ENCODE data around the gene ACSL3. TPM values are rescaled to one million over a fixed set of nuclear protein-coding genes. Genes with fewer than 3 reads are reported as not detected.
"Not testable (repeated sequence)": the region's sequence is repeated elsewhere in the genome, so short reads cannot be mapped to it uniquely, and the experiment has no call there.

ACSL3 gene
- total RNA-seq, 1 donor from 2014 or later, result 106 TPM

DNA sequence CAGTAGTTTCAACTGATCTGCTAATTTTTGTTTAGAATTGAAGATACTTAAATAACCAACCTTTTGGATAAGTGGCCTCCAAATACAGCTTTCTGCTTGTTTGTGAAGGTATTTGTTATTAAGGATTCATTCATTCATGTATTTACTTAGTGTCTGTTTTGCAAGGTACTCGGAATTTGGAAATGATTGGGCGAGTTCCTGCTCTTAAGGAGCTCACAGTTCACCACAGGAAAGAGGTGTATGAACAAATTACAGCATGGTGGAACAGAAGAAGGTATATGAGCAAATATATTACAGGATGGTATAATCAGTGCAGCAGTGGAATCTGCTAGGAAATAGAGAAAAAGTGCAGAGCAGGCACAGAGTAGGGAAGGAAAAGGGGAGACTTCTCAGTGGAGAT lies 4.5 kb downstream of the ACSL3 start:
- Histone ChIP-seq H3K27ac (no peak overlapping the region), H3K9me3 (ENCODE audit: low read depth) (no peaks in the 10 kb centered on the region), H3K4me3 (no peak overlapping the region), H3K36me3 (no peaks in the 10 kb centered on the region), H3K4me1 (peaks cover 46% of the 10 kb centered on the region), H2AFZ (replicated peaks) (no peak overlapping the region), H3K4me2 (no peak overlapping the region), H3K27me3 (no peaks in the 10 kb centered on the region), H4K20me1 (ENCODE audit: low read depth) (peaks cover 89% of the 10 kb centered on the region), H3K79me2 (ENCODE audit: low read depth) (peaks cover 94% of the 10 kb centered on the region), H3F3A (ENCODE audit: low read depth) (peaks cover under 1% of the 10 kb centered on the region), H3K9ac (no peak overlapping the region)
- Mint-ChIP-seq H3K9me3 (peaks cover 9% of the 10 kb centered on the region), H3K36me3 (peaks cover 5% of the 10 kb centered on the region), H3K27ac (no peak overlapping the region), H3K4me1 (peaks cover 10% of the 10 kb centered on the region), H3K4me3 (no peak overlapping the region), H3K27me3 (ENCODE audit: insufficient read depth, low read depth) (no peaks in the 10 kb centered on the region)
- TF ChIP-seq EZH2 (IDR thresholded peaks at IDR 0.05) (no peak), CTCF (IDR thresholded peaks at IDR 0.05) (no peak), EZH2phosphoT487 (IDR thresholded peaks at IDR 0.05) (no peak)
- DNase-seq (ENCODE audit: low spot score), result no peak

DNA sequence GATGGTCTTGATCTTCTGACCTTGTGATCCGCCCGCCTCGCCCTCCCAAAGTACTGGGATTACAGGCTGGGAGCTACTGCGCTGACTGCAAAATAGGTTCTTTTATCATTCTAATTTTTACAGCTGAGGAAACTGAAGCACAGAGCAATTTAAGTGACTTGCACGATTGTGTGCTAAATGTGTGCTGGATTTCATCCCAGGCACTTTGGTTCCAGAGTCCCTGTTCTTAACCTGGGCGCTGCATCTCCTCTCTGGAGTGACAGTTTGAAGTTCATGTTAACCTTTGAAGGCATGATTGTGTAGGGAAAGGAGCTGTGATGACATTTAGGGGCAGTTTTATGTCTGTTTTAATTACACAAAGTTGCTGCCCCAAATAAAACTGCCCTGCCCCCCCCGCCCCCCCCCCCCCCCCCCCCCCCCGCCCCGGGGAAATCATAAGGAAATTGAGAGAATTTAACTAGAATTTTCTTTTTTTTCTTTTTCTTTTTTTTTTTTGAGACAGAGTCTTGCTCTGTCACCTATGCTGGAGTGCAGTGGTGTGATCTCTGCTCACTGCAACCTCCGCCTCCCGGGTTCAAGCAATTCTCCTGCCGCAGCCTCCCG lies 5.6 kb downstream of the ACSL3 start:
- Mint-ChIP-seq H3K4me3 (no peak overlapping the region), H3K36me3 (peaks cover 5% of the 10 kb centered on the region), H3K4me1 (peaks cover 9% of the 10 kb centered on the region), H3K27ac (no peak overlapping the region), H3K9me3 (peaks cover 9% of the 10 kb centered on the region), H3K27me3 (ENCODE audit: insufficient read depth, low read depth) (no peaks in the 10 kb centered on the region)
- Histone ChIP-seq H4K20me1 (ENCODE audit: low read depth) (peaks cover 99% of the 10 kb centered on the region), H2AFZ (replicated peaks) (no peak overlapping the region), H3F3A (ENCODE audit: low read depth) (no peaks in the 10 kb centered on the region), H3K9ac (no peak overlapping the region), H3K4me3 (no peak overlapping the region), H3K4me1 (peaks cover 45% of the 10 kb centered on the region), H3K36me3 (no peaks in the 10 kb centered on the region), H3K4me2 (no peak overlapping the region), H3K27ac (no peak overlapping the region), H3K9me3 (ENCODE audit: low read depth) (no peaks in the 10 kb centered on the region), H3K79me2 (ENCODE audit: low read depth) (peaks cover 100% of the 10 kb centered on the region), H3K27me3 (no peaks in the 10 kb centered on the region)
- TF ChIP-seq EZH2 (IDR thresholded peaks at IDR 0.05) (no peak), CTCF (IDR thresholded peaks at IDR 0.05) (no peak)
- DNase-seq (ENCODE audit: low spot score), result no peak

GRCh38 chr2:222868560-222869251 lies 7.9 kb downstream of the ACSL3 start:
- Histone ChIP-seq H3K79me2 (ENCODE audit: low read depth) (peaks cover 100% of the 10 kb centered on the region), H4K20me1 (ENCODE audit: low read depth) (peaks cover 95% of the 10 kb centered on the region), H3K4me1 (peaks cover 27% of the 10 kb centered on the region)
- H3K27me3 ChIP-seq; H3K27ac Mint-ChIP-seq; H3K4me1 Mint-ChIP-seq; H3K36me3 ChIP-seq; H3K4me2 ChIP-seq; H3K36me3 Mint-ChIP-seq; H3K9ac ChIP-seq; DNase-seq (ENCODE audit: low spot score); H3K4me3 ChIP-seq; H3F3A ChIP-seq (ENCODE audit: low read depth); H3K9me3 ChIP-seq (ENCODE audit: low read depth); H3K27me3 Mint-ChIP-seq (ENCODE audit: insufficient read depth, low read depth); H2AFZ ChIP-seq (replicated peaks); H3K4me3 Mint-ChIP-seq; H3K27ac ChIP-seq: not testable (repeated sequence)
- peaks cover 12% of the 10 kb centered on the region for H3K9me3 Mint-ChIP-seq

- H3K4me3 Mint-ChIP-seq, result no peak overlapping the region
- peaks cover 3% of the 10 kb centered on the region for H3K4me1 Mint-ChIP-seq
- H3K9me3 Mint-ChIP-seq, result peaks cover 12% of the 10 kb centered on the region
- TF ChIP-seq EZH2phosphoT487 (IDR thresholded peaks at IDR 0.05) (no peak), CTCF (IDR thresholded peaks at IDR 0.05) (no peak)
- peaks cover 2% of the 10 kb centered on the region for H3K36me3 Mint-ChIP-seq
- Histone ChIP-seq H2AFZ (replicated peaks) (no peak overlapping the region), H3K36me3 (no peaks in the 10 kb centered on the region), H3K79me2 (ENCODE audit: low read depth) (peaks cover 100% of the 10 kb centered on the region), H3K9ac (no peak overlapping the region), H3K4me3 (no peak overlapping the region), H3F3A (ENCODE audit: low read depth) (no peaks in the 10 kb centered on the region), H3K27me3 (no peaks in the 10 kb centered on the region), H3K4me1 (peaks cover 22% of the 10 kb centered on the region), H3K4me2 (no peak overlapping the region), H3K27ac (no peak overlapping the region), H3K9me3 (ENCODE audit: low read depth) (no peaks in the 10 kb centered on the region), H4K20me1 (ENCODE audit: low read depth) (peaks cover 90% of the 10 kb centered on the region)
- no peaks in the 10 kb centered on the region for H3K27me3 Mint-ChIP-seq (ENCODE audit: insufficient read depth, low read depth)
- no peak overlapping the region for H3K27ac Mint-ChIP-seq
- DNase-seq (ENCODE audit: low spot score), result no peak
Observed at GRCh38 chr2:222869252-222869560, 8.4 kb downstream of the ACSL3 start.
